Stomach (tissue), 4 donors: Measurements from ENCODE around the gene LSR.

Experiments used
- EP300 ChIP-seq: sonication (generic); formaldehyde crosslinking; IDR thresholded peaks from one replicate; pipeline ENCODE4 v1.6.1; 2017; ENCODE audit warnings: antibody characterized with exemption
- TF ChIP-seq, protein P1 (sequence below), 7 experiments: fragments of 450-650 bp in 4 of 7; fragments of 200-600 bp in 3 of 7; sonication (generic) in 3 of 7; IDR thresholded peaks; one replicate each; pipeline ENCODE4 v1.5.1; 2016 to 2019; ENCODE audit warnings: antibody characterized with exemption in 7 of 7, control low read depth in 2 of 7, mild to moderate bottlenecking in 1 of 7

DNA sequence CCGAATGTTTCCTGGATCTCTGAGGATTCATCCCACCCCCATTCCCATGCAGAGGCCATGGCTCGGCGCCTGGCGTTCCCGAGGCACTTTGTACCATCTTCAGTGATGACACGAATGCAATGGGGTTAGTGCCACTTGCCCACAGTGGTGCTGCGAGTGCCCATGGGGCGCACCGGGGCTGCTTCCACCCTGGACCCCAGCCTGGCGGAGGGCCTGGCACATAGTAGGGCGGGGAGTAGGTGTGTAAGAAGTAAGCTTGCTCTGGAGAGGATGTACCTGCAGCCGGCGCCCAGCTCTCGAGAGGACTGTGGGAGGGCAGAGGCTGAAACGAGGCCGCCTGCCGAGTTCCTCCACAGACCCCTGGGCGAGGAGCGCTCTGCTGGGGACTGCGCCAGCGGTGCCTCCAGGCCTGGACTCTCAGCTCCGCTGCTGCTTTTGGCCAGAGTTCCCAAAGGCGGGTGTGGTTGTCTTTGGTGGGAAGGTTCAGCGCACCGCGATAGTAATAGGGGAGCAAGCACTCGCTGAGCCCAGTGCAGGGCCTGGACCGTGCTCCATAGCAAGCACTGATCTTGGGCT lies 28.0 kb downstream of the LSR start:
- TF ChIP-seq, protein P1, sequence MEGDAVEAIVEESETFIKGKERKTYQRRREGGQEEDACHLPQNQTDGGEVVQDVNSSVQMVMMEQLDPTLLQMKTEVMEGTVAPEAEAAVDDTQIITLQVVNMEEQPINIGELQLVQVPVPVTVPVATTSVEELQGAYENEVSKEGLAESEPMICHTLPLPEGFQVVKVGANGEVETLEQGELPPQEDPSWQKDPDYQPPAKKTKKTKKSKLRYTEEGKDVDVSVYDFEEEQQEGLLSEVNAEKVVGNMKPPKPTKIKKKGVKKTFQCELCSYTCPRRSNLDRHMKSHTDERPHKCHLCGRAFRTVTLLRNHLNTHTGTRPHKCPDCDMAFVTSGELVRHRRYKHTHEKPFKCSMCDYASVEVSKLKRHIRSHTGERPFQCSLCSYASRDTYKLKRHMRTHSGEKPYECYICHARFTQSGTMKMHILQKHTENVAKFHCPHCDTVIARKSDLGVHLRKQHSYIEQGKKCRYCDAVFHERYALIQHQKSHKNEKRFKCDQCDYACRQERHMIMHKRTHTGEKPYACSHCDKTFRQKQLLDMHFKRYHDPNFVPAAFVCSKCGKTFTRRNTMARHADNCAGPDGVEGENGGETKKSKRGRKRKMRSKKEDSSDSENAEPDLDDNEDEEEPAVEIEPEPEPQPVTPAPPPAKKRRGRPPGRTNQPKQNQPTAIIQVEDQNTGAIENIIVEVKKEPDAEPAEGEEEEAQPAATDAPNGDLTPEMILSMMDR (IDR thresholded peaks at IDR 0.05) = no peak
- TF ChIP-seq EP300 = no peak
